Keratinocyte (primary cell): ENCODE data around the gene HOXB4. TPM values are rescaled to one million over a fixed set of nuclear protein-coding genes. Genes with fewer than 3 reads are reported as not detected.

Source experiments
- DNase-seq: peaks from one replicate; pipeline ENCODE4 v3.0.0-alpha.2; 2011; ENCODE audit warnings: low read depth, missing footprints, low spot score
- FAIRE-seq: peaks from 2 replicates; lab custom pipeline; 2011; peaks lifted over from hg19 to GRCh38; lab: Jason Lieb, UNC
- H2AFZ ChIP-seq: 2 replicates; pipeline ENCODE4 v1.6.0; 2012; ENCODE audit warnings: low read length, control low read depth, inconsistent platforms; ENCODE audit not compliant: control insufficient read depth
- H3K27ac ChIP-seq: 2 replicates; pipeline ENCODE4 v1.5.1; 2011; ENCODE audit warnings: low read length; ENCODE audit not compliant: control insufficient read depth, insufficient read depth
- H3K27me3 ChIP-seq: 3 replicates; pipeline ENCODE4 v1.6.0; 2011; ENCODE audit warnings: low read length; ENCODE audit not compliant: control insufficient read depth, insufficient read depth; ENCODE audit errors: extremely low read depth
- H3K36me3 ChIP-seq, 2 experiments: 2 replicates in 1 of 2; 3 replicates in 1 of 2; pipeline ENCODE4 v1.5.1; 2011; ENCODE audit warnings: low read length in 2 of 2, mild to moderate bottlenecking in 1 of 2; ENCODE audit not compliant: control insufficient read depth in 2 of 2, insufficient read depth in 2 of 2; ENCODE audit errors: extremely low read depth in 1 of 2
- H3K4me1 ChIP-seq: 3 replicates; pipeline ENCODE4 v1.5.1; 2011; ENCODE audit warnings: low read length; ENCODE audit not compliant: control insufficient read depth, insufficient read depth; ENCODE audit errors: extremely low read depth
- H3K4me2 ChIP-seq: 3 replicates; pipeline ENCODE4 v1.6.0; 2011; ENCODE audit warnings: low read depth, low read length; ENCODE audit not compliant: control insufficient read depth, insufficient read depth; ENCODE audit errors: extremely low read depth
- H3K4me3 ChIP-seq, 3 experiments: fragments of 200-600 bp in 1 of 3; sonication (generic) in 1 of 3; 2 replicates in 2 of 3; 3 replicates in 1 of 3; pipeline ENCODE4 v1.5.1; 2011 to 2016; ENCODE audit warnings: low read length in 3 of 3, mild to moderate bottlenecking in 3 of 3, control low read depth in 2 of 3, inconsistent platforms in 1 of 3, low read depth in 1 of 3, mixed read lengths in 1 of 3, mixed run types in 1 of 3, moderate library complexity in 1 of 3; ENCODE audit not compliant: control insufficient read depth in 2 of 3, insufficient read depth in 2 of 3; ENCODE audit errors: extremely low read depth in 1 of 3
- H3K79me2 ChIP-seq: 2 replicates; pipeline ENCODE4 v1.6.0; 2012; ENCODE audit warnings: low read length; ENCODE audit not compliant: control insufficient read depth, insufficient read depth
- H3K9ac ChIP-seq: 3 replicates; pipeline ENCODE4 v1.6.0; 2011; ENCODE audit warnings: low read length; ENCODE audit not compliant: control insufficient read depth, insufficient read depth; ENCODE audit errors: extremely low read depth
- H3K9me1 ChIP-seq: 3 replicates; pipeline ENCODE4 v1.6.0; 2011; ENCODE audit warnings: low read length; ENCODE audit not compliant: control insufficient read depth, insufficient read depth; ENCODE audit errors: extremely low read depth
- H3K9me3 ChIP-seq: 2 replicates; pipeline ENCODE4 v1.5.1; 2012; ENCODE audit warnings: low read depth, low read length; ENCODE audit not compliant: control insufficient read depth
- H4K20me1 ChIP-seq: 3 replicates; pipeline ENCODE4 v1.6.0; 2011; ENCODE audit warnings: low read length; ENCODE audit not compliant: control insufficient read depth, insufficient read depth; ENCODE audit errors: extremely low read depth
- CTCF ChIP-seq, 3 experiments: IDR thresholded peaks in 1 of 3; conservative IDR thresholded peaks in 1 of 3; optimal IDR thresholded peaks in 1 of 3; 2 replicates in 2 of 3; 3 replicates in 1 of 3; pipeline versions ENCODE3 to v1.5.1; 2011; ENCODE audit warnings: low read length in 3 of 3, mild to moderate bottlenecking in 3 of 3, moderate library complexity in 2 of 3, control low read depth in 1 of 3, inconsistent platforms in 1 of 3; ENCODE audit not compliant: insufficient read depth in 2 of 3; ENCODE audit errors: extremely low read depth in 1 of 3
- EZH2 ChIP-seq: IDR thresholded peaks from one replicate; pipeline ENCODE4 v1.6.1; 2012; ENCODE audit warnings: inconsistent platforms, mild to moderate bottlenecking, low read length, moderate library complexity
- dilution Hi-C: fragments of 300-500 bp; cut with MboI; formaldehyde crosslinking; loops from one replicate; pipeline ENCODE4 v1.7.0; 2020; ENCODE audit warnings: low sequenced_read_pairs; ENCODE audit not compliant: extremely low pct_ligation_motif_present
- polyA plus RNA-seq, 5 experiments: library from polyadenylated mRNA; depleted of rRNA in 3 of 5; stranded (reverse) in 3 of 5; stranded (forward) in 1 of 5; unstranded in 1 of 5; fragments of >200 nt; gene quantifications; 1 replicate in 1 of 5; 2 replicates in 3 of 5; 3 replicates in 1 of 5; pipeline versions ENCODE4 v1.2.1 to v1.2.3, GENCODE V29; 2011 to 2012; ENCODE audit warnings: missing spikeins in 2 of 5, low read depth in 1 of 5, low replicate concordance in 1 of 5

Gene HOXB4
- polyA plus RNA-seq, 1 donor (not counting 4 experiments of a cell fraction or from before 2014, with no cell fraction given), result 0.59 TPM

- Histone ChIP-seq H3K9me3 (no peaks in the 10 kb centered on the region), H3K79me2 (no peaks in the 10 kb centered on the region), H2AFZ (no peak overlapping the region), H3K4me2 (peak overlapping the region; percentile 67), H3K27ac (no peak overlapping the region), H4K20me1 (no peaks in the 10 kb centered on the region), H3K9me1 (no peaks in the 10 kb centered on the region), H3K9ac (no peak overlapping the region), H3K27me3 (peaks cover 100% of the 10 kb centered on the region), H3K4me3 (peak overlapping the region; percentile 17 to 52 (median 26)), H3K36me3 (no peaks in the 10 kb centered on the region), H3K4me1 (peaks cover 3% of the 10 kb centered on the region)
- TF ChIP-seq EZH2, result no peak
- TF ChIP-seq CTCF (optimal IDR thresholded peaks at IDR 0.05 in 1 of 3, IDR thresholded peaks at IDR 0.05 in 1 of 3, conservative IDR thresholded peaks at IDR 0.05 in 1 of 3; ENCODE audit: extremely low read depth in 1 of 3, insufficient read depth in 2 of 3, low read length in 3 of 3), result no peak
- no peak for FAIRE-seq
- no peak for DNase-seq
- dilution Hi-C loops, result no loop called here
Observed at GRCh38 chr17:48624544-48625494, 46.7 kb upstream of the HOXB4 start.

- FAIRE-seq (no peak), DNase-seq (no peak)
- Histone ChIP-seq H3K4me1 (peaks cover 3% of the 10 kb centered on the region), H3K9me3 (no peaks in the 10 kb centered on the region), H3K9me1 (no peaks in the 10 kb centered on the region), H3K9ac (no peak overlapping the region), H3K36me3 (no peaks in the 10 kb centered on the region), H3K27me3 (peaks cover 100% of the 10 kb centered on the region), H3K79me2 (no peaks in the 10 kb centered on the region), H3K4me2 (no peak overlapping the region), H3K27ac (no peak overlapping the region), H2AFZ (no peak overlapping the region), H4K20me1 (no peaks in the 10 kb centered on the region), H3K4me3 (no peak overlapping the region)
- dilution Hi-C loops, result no loop called here
- TF ChIP-seq CTCF (optimal IDR thresholded peaks at IDR 0.05 in 1 of 3, IDR thresholded peaks at IDR 0.05 in 1 of 3, conservative IDR thresholded peaks at IDR 0.05 in 1 of 3; ENCODE audit: extremely low read depth in 1 of 3, insufficient read depth in 2 of 3, low read length in 3 of 3) (no peak), EZH2 (no peak)
Observed at GRCh38 chr17:48624118-48624517, 46.0 kb upstream of the HOXB4 start.
